ENCODE data around the gene S100A16. TPM values are rescaled to one million over a fixed set of nuclear protein-coding genes. Genes with fewer than 3 reads are reported as not detected.
A peak's percentile ranks its signal among the peaks of the same experiment; 100 is the strongest.

Gene S100A16, protein sequence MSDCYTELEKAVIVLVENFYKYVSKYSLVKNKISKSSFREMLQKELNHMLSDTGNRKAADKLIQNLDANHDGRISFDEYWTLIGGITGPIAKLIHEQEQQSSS
- total RNA-seq: not detected
- total RNA-seq (2013): not detected

DNA sequence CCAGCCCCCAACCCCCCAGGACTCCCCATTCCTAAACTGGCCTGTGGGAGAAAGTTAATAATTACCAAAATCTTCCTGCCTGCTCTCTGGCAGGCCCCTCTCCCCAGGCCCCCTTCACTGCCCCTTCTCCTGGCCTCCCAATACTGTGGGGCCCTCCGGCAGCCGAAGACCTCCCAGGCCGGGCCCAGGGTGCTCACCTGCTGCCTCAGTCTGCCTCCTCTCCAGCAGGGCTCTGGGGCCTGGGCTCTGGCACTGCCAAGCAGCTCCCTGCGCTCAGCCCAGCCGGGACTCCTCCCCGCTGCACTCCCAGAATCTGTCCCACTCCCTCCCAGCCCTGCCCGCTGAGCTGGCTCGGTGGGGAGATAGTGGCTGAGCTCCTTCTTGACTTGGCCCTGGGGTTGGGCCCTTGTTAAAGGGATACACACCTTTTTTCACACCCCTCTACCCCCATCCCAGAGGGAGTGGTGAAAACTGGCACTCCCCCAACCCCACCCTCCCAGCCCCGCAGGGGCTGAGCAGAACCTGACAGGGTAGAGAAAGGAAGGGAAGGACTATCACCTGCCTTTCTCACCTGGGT, at the start of gene S100A16:
Gene S100A16, minus strand, starts transcription at position 383 of the 577 bp plus-strand sequence. CDS start 4,986 bp downstream, outside the sequence.
- TF ChIP-seq, protein P1, sequence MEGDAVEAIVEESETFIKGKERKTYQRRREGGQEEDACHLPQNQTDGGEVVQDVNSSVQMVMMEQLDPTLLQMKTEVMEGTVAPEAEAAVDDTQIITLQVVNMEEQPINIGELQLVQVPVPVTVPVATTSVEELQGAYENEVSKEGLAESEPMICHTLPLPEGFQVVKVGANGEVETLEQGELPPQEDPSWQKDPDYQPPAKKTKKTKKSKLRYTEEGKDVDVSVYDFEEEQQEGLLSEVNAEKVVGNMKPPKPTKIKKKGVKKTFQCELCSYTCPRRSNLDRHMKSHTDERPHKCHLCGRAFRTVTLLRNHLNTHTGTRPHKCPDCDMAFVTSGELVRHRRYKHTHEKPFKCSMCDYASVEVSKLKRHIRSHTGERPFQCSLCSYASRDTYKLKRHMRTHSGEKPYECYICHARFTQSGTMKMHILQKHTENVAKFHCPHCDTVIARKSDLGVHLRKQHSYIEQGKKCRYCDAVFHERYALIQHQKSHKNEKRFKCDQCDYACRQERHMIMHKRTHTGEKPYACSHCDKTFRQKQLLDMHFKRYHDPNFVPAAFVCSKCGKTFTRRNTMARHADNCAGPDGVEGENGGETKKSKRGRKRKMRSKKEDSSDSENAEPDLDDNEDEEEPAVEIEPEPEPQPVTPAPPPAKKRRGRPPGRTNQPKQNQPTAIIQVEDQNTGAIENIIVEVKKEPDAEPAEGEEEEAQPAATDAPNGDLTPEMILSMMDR (IDR thresholded peaks at IDR 0.05): no peak
- Histone ChIP-seq H3K9me3 (ENCODE audit: control insufficient read depth, insufficient read depth, low read length) (no peaks in the 10 kb centered on the region), H3K4me1 (ENCODE audit: control insufficient read depth, insufficient read depth, low read length) (peaks cover 9% of the 10 kb centered on the region), H3K27ac (ENCODE audit: low read length) (no peak within 1 kb of the TSS), H3K36me3 (ENCODE audit: control insufficient read depth, insufficient read depth, low read length) (no peaks in the 10 kb centered on the region), H3K27me3 (ENCODE audit: control insufficient read depth, insufficient read depth, low read length) (no peaks in the 10 kb centered on the region), H3K4me3 (ENCODE audit: low read length) (no peak within 1 kb of the TSS)
- H3K36me3 Mint-ChIP-seq: no peaks in the 10 kb centered on the region
- DNase-seq: no peak
- H3K9me3 Mint-ChIP-seq: no peaks in the 10 kb centered on the region
- ATAC-seq: no peak
- WGBS (ENCODE audit: insufficient coverage): 97% methylated on average over 8 of the region's 9 CpGs
- H3K4me1 Mint-ChIP-seq: peaks cover 0 to 6% of the 10 kb centered on the region in 2 donors
- no peak within 1 kb of the TSS for H3K27ac Mint-ChIP-seq
- H3K4me3 Mint-ChIP-seq: no peak within 1 kb of the TSS
- H3K27me3 Mint-ChIP-seq (ENCODE audit: low read depth in 2 of 2): no peaks in the 10 kb centered on the region
- intact Hi-C loops (cut with micrococcal nuclease): no loop called here

DNA sequence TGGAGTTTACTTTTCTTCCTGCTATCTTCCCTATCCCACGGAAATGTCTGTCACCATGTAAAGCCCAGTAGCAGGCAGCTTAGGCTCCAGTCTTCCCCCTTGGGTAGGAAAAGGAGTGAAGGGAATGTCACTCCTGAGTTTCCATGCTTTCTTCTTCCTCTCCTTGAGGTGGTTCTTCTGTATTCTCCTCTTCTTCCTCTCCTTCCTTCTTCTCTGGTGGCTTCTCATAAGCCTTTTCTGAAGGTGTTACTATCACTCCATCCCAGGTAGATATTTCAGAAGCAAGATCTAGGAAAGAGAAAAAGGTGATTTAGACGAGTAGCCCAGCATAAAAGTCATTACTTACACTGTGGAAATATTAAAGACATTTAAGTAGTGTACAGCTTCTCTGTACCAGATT, 49.3 kb upstream of the S100A16 start:
- Histone ChIP-seq H3K4me1 (ENCODE audit: control insufficient read depth, insufficient read depth, low read length) (peaks cover 18% of the 10 kb centered on the region), H3K36me3 (ENCODE audit: control insufficient read depth, insufficient read depth, low read length) (peaks cover 68% of the 10 kb centered on the region), H3K9me3 (ENCODE audit: control insufficient read depth, insufficient read depth, low read length) (no peaks in the 10 kb centered on the region), H3K4me3 (ENCODE audit: low read length) (no peak overlapping the region), H3K27me3 (ENCODE audit: control insufficient read depth, insufficient read depth, low read length) (no peaks in the 10 kb centered on the region), H3K27ac (ENCODE audit: low read length) (no peak overlapping the region)
- TF ChIP-seq, protein P1 (IDR thresholded peaks at IDR 0.05): no peak
- no peaks in the 10 kb centered on the region for H3K27me3 Mint-ChIP-seq (ENCODE audit: low read depth in 2 of 2)
- H3K4me3 Mint-ChIP-seq: no peak overlapping the region
- peaks cover 7 to 13% of the 10 kb centered on the region in 2 donors for H3K4me1 Mint-ChIP-seq
- ATAC-seq (no peak), DNase-seq (no peak)
- peak overlapping the region in 1 of 2 donors; percentile 20 for H3K27ac Mint-ChIP-seq
- H3K9me3 Mint-ChIP-seq: no peaks in the 10 kb centered on the region
- H3K36me3 Mint-ChIP-seq: no peaks in the 10 kb centered on the region
- WGBS (ENCODE audit: insufficient coverage): no CpG with 5 or more reads among the region's 2 CpGs
- intact Hi-C loops (cut with micrococcal nuclease): no loop called here

DNA sequence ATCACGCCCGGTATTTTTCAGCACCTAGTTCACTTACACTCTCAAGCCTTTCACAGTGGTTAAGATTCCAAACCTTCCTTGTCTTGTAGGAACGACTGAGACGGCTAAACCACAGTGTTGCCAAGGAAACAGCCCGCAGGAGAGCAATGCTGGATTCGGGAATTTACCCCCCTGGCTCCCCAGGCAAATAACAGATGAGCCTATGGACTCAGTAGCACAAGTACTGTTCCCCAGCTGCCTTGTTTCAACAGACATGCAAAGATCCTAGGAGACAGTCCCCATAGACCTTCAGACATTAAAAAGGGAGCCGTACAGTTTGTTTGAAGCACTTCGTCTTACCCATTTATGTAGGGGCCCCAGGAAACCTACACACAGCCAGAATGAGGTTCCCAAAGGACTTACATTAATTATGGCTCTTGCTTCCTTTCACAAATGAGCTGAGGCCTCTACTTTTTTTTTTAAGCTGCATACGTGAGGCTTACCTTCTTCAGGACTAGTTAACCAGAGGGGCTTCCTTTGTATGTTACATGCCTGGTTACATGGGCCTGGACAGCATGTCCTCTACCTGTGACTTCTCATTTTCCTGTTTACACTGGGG, 48.3 kb upstream of the S100A16 start:
- WGBS (ENCODE audit: insufficient coverage): 87% methylated on average over 9 of the region's 9 CpGs
- Histone ChIP-seq H3K36me3 (ENCODE audit: control insufficient read depth, insufficient read depth, low read length) (peaks cover 57% of the 10 kb centered on the region), H3K4me1 (ENCODE audit: control insufficient read depth, insufficient read depth, low read length) (peaks cover 18% of the 10 kb centered on the region), H3K4me3 (ENCODE audit: low read length) (no peak overlapping the region), H3K27ac (ENCODE audit: low read length) (no peak overlapping the region), H3K27me3 (ENCODE audit: control insufficient read depth, insufficient read depth, low read length) (no peaks in the 10 kb centered on the region), H3K9me3 (ENCODE audit: control insufficient read depth, insufficient read depth, low read length) (no peaks in the 10 kb centered on the region)
- peak overlapping the region; percentile 20 to 67 for H3K27ac Mint-ChIP-seq
- H3K4me3 Mint-ChIP-seq: peak overlapping the region; percentile 74
- DNase-seq: no peak
- peaks cover 7 to 13% of the 10 kb centered on the region in 2 donors for H3K4me1 Mint-ChIP-seq
- no peaks in the 10 kb centered on the region for H3K27me3 Mint-ChIP-seq (ENCODE audit: low read depth in 2 of 2)
- TF ChIP-seq, protein P1 (IDR thresholded peaks at IDR 0.05): no peak
- intact Hi-C loops (cut with micrococcal nuclease): no loop called here
- H3K36me3 Mint-ChIP-seq: no peaks in the 10 kb centered on the region
- H3K9me3 Mint-ChIP-seq: no peaks in the 10 kb centered on the region
- no peak for ATAC-seq

All from natural killer cell (primary cell).